ENCODE results near the gene ZFAND6.

- TF ChIP-seq POLR2A (IDR thresholded peaks at IDR 0.05) (no peak), CTCF (IDR thresholded peaks at IDR 0.05) (no peak)
These were observed 91.7 kb downstream of the ZFAND6 start for GRCh38 chr15:80151148-80151547.

Measured in thyroid gland (tissue), 4 donors.